Left lung (tissue), 10 donors: ENCODE measurements around the gene TMEM255B. TPM values are rescaled to one million over a fixed set of nuclear protein-coding genes. Genes with fewer than 3 reads are reported as not detected.

Experiments
- ATAC-seq: fragments of 200-7000 bp; cut with Tn5 transposase; one replicate; pipeline ENCODE4 v1.9.1; 2020; ENCODE audit warnings: moderate library complexity
- DNase-seq, 4 donors: peaks; one replicate each; pipeline ENCODE4 v3.0.0-alpha.2; 2013 to 2020
- H3K27ac ChIP-seq, 2 donors: fragments of 200-600 bp; sonication (generic) in 1 of 2; one replicate each; pipeline versions ENCODE4 v1.5.0 to v1.8.0; 2020 to 2021
- H3K27me3 ChIP-seq, 2 donors: fragments of 200-600 bp; sonication (generic) in 1 of 2; one replicate each; pipeline versions ENCODE4 v1.5.0 to v1.8.0; 2020 to 2021
- H3K36me3 ChIP-seq, 2 donors: fragments of 200-600 bp; sonication (generic) in 1 of 2; one replicate each; pipeline versions ENCODE4 v1.5.0 to v1.8.0; 2020 to 2021
- H3K4me1 ChIP-seq, 2 donors: fragments of 200-600 bp; one replicate each; pipeline ENCODE4 v1.8.0; 2021
- H3K4me3 ChIP-seq, 2 donors: fragments of 200-600 bp; sonication (generic) in 1 of 2; one replicate each; pipeline versions ENCODE4 v1.5.0 to v1.8.0; 2020 to 2021; ENCODE audit warnings: mild to moderate bottlenecking in 1 of 2
- H3K9me3 ChIP-seq, 2 donors: fragments of 200-600 bp; sonication (generic) in 1 of 2; one replicate each; pipeline versions ENCODE4 v1.5.0 to v1.8.0; 2020 to 2021
- CTCF ChIP-seq, 2 donors: fragments of 200-600 bp; sonication (generic) in 1 of 2; IDR thresholded peaks; one replicate each; pipeline versions ENCODE4 v1.5.0 to v1.8.0; 2021; ENCODE audit warnings: antibody characterized with exemption in 2 of 2
- intact Hi-C, 2 donors: fragments of 100-400 bp; cut with DNase I; formaldehyde crosslinking; loops; one replicate each; pipeline versions ENCODE4 v1.11.2 to v1.14.2; 2022
- polyA plus RNA-seq, 6 donors: library from polyadenylated mRNA; unstranded; fragments of 120-200 nt; gene quantifications; one replicate each; pipeline ENCODE4 v1.2.1, GENCODE V29; 2013; ENCODE audit not compliant: insufficient read length in 6 of 6
- total RNA-seq, 2 donors: library from RNA; stranded (reverse); fragmentation: NEBNext Ultra II Directional; extraction: Animal tissue kit (Norgen Biotek cat#: 25700); gene quantifications; one replicate each; pipeline ENCODE4 v1.2.1, GENCODE V29; 2021
- donor health status: DM: no; HTN: yes; CAD: no.
- donor health status: DM: no; HTN: no; CAD: no.

The TMEM255B gene
- total and polyA plus RNA-seq, 8 donors, result 10.4 to 30.7 (median 15.7) TPM

- H3K36me3 ChIP-seq, result no peaks in the 10 kb centered on the region
- peaks cover 0 to 11% of the 10 kb centered on the region in 2 donors for H3K27me3 ChIP-seq
- intact Hi-C loops, result no loop called here
- TF ChIP-seq CTCF (IDR thresholded peaks at IDR 0.05), result no peak
- H3K4me1 ChIP-seq, result peaks cover 0 to 5% of the 10 kb centered on the region in 2 donors
- DNase-seq, result no peak
- H3K27ac ChIP-seq, result no peak overlapping the region
- no peaks in the 10 kb centered on the region for H3K9me3 ChIP-seq
- ATAC-seq, result no peak
- H3K4me3 ChIP-seq, result no peak overlapping the region
These were observed 5.9 kb upstream of the TMEM255B start for GRCh38 chr13:113753171-113753570.

GRCh38 chr13:113754242-113754641 lies 4.8 kb upstream of the TMEM255B start:
- H3K4me3 ChIP-seq, result no peak overlapping the region
- H3K27me3 ChIP-seq, result peaks cover 0 to 13% of the 10 kb centered on the region in 2 donors
- DNase-seq, result no peak
- H3K27ac ChIP-seq, result no peak overlapping the region
- no peak for TF ChIP-seq CTCF (IDR thresholded peaks at IDR 0.05)
- no peak for ATAC-seq
- H3K9me3 ChIP-seq, result no peaks in the 10 kb centered on the region
- no peaks in the 10 kb centered on the region for H3K36me3 ChIP-seq
- intact Hi-C loops, result no loop called here
- H3K4me1 ChIP-seq, result peaks cover 0 to 11% of the 10 kb centered on the region in 2 donors

- DNase-seq, result no peak
- H3K4me3 ChIP-seq, result no peak overlapping the region
- intact Hi-C loops, result no loop called here
- peaks cover 4 to 14% of the 10 kb centered on the region in 2 donors for H3K4me1 ChIP-seq
- ATAC-seq, result no peak
- no peaks in the 10 kb centered on the region for H3K9me3 ChIP-seq
- no peak overlapping the region for H3K27ac ChIP-seq
- TF ChIP-seq CTCF (IDR thresholded peaks at IDR 0.05), result no peak
- H3K27me3 ChIP-seq, result peaks cover under 1 to 17% of the 10 kb centered on the region in 2 donors
- no peaks in the 10 kb centered on the region for H3K36me3 ChIP-seq
These were observed 4.3 kb upstream of the TMEM255B start for GRCh38 chr13:113754691-113755090.

GRCh38 chr13:113756441-113757097 lies 2.5 kb upstream of the TMEM255B start:
- peaks cover 8 to 18% of the 10 kb centered on the region in 2 donors for H3K4me1 ChIP-seq
- no peaks in the 10 kb centered on the region for H3K36me3 ChIP-seq
- no peak overlapping the region for H3K4me3 ChIP-seq
- no peak for ATAC-seq
- H3K27me3 ChIP-seq, result peaks cover 6 to 34% of the 10 kb centered on the region in 2 donors
- H3K9me3 ChIP-seq, result no peaks in the 10 kb centered on the region
- no peak for DNase-seq
- H3K27ac ChIP-seq, result no peak overlapping the region
- no peak for TF ChIP-seq CTCF (IDR thresholded peaks at IDR 0.05)
- intact Hi-C loops, result no loop called here

- TF ChIP-seq CTCF (IDR thresholded peaks at IDR 0.05), result no peak
- Histone ChIP-seq H3K9me3 (no peaks in the 10 kb centered on the region), H3K4me1 (peaks cover 8 to 18% of the 10 kb centered on the region in 2 donors), H3K27me3 (peaks cover 10 to 53% of the 10 kb centered on the region in 2 donors), H3K27ac (peak overlapping the region; percentile 70 to 97), H3K4me3 (peak overlapping the region; percentile 77 to 79), H3K36me3 (no peaks in the 10 kb centered on the region)
- DNase-seq (no peak), ATAC-seq (peak; percentile 4)
- intact Hi-C loops, result no loop called here
These were observed 605 bp downstream of the TMEM255B start for GRCh38 chr13:113759525-113760137.
